ENCODE results near the gene L1CAM. TPM values are rescaled to one million over a fixed set of nuclear protein-coding genes. Genes with fewer than 3 reads are reported as not detected.

L1CAM gene
- polyA plus RNA-seq, 5 donors, result 0.13 to 0.44 (median 0.20) TPM

- no peak for DNase-seq
Measured at GRCh38 chrX:153878969-153879653, 6.9 kb downstream of the L1CAM start.

GRCh38 chrX:153878345-153878744 is 7.6 kb downstream of the L1CAM start:
- no peak for DNase-seq

- DNase-seq, result no peak
Measured at GRCh38 chrX:153877571-153878261, 8.3 kb downstream of the L1CAM start.

- DNase-seq, result no peak
Measured at GRCh38 chrX:153876112-153876491, 9.9 kb downstream of the L1CAM start.

- peak; percentile 49 to 61 for DNase-seq
Measured at GRCh38 chrX:153875391-153876111, 10.4 kb downstream of the L1CAM start.

GRCh38 chrX:153874366-153875125 is 11.4 kb downstream of the L1CAM start:
- no peak for DNase-seq

GRCh38 chrX:153874085-153874365 is 11.9 kb downstream of the L1CAM start:
- no peak for DNase-seq

- DNase-seq, result no peak
Measured at GRCh38 chrX:153873282-153874084, 12.5 kb downstream of the L1CAM start.

GRCh38 chrX:153871946-153872878 is 13.8 kb downstream of the L1CAM start:
- no peak for DNase-seq

GRCh38 chrX:153871451-153871850 is 14.5 kb downstream of the L1CAM start:
- no peak for DNase-seq

GRCh38 chrX:153870791-153871360 is 15.1 kb downstream of the L1CAM start:
- DNase-seq, result no peak

- no peak for DNase-seq
Measured at GRCh38 chrX:153870288-153870690, 15.7 kb downstream of the L1CAM start.

GRCh38 chrX:153869473-153870287 is 16.3 kb downstream of the L1CAM start:
- DNase-seq, result no peak

GRCh38 chrX:153868576-153869472 is 17.1 kb downstream of the L1CAM start:
- DNase-seq, result no peak

GRCh38 chrX:153867671-153868070 is 18.3 kb downstream of the L1CAM start:
- no peak for DNase-seq

GRCh38 chrX:153867139-153867538 is 18.8 kb downstream of the L1CAM start:
- DNase-seq, result no peak

GRCh38 chrX:153866302-153867019 is 19.5 kb downstream of the L1CAM start:
- no peak for DNase-seq
